Activated naive CD4-positive, alpha-beta T cell treated with anti-CD3 and anti-CD28 coated beads, Interleukin-2, amount 50 U/mL, for 72 hours (primary cell): ENCODE results near the gene TCF19. TPM values are rescaled to one million over a fixed set of nuclear protein-coding genes. Genes with fewer than 3 reads are reported as not detected.
A peak's percentile ranks its signal among the peaks of the same experiment; 100 is the strongest.

ENCODE experiments used
- ATAC-seq, 2 donors: fragments of 150-1000 bp; cut with Tn5 transposase; 2 replicates each; pipeline ENCODE4 v1.10.0; 2021; ENCODE audit warnings: mild to moderate bottlenecking in 2 of 2, moderate library complexity in 2 of 2
- DNase-seq, 2 donors: peaks; one replicate each; pipeline ENCODE4 v3.0.0; 2021 to 2022; ENCODE audit warnings: low spot score in 2 of 2
- H3K27ac Mint-ChIP-seq, 2 donors: one replicate each; pipeline ENCODE4 v1.8.0; 2022; ENCODE audit warnings: mild to moderate bottlenecking in 2 of 2, mixed read lengths in 2 of 2
- H3K36me3 Mint-ChIP-seq, 2 donors: one replicate each; pipeline ENCODE4 v1.8.0; 2022; ENCODE audit warnings: mixed read lengths in 2 of 2
- H3K9me3 Mint-ChIP-seq, 2 donors: one replicate each; pipeline ENCODE4 v1.8.0; 2022; ENCODE audit warnings: mixed read lengths in 2 of 2
- total RNA-seq, 2 donors: library from RNA; stranded (reverse); gene quantifications; one replicate each; pipeline ENCODE4 v1.2.3, GENCODE V29; 2022

Gene TCF19
- total RNA-seq, 2 donors from 2014 or later: 93.3 to 100 TPM

DNA sequence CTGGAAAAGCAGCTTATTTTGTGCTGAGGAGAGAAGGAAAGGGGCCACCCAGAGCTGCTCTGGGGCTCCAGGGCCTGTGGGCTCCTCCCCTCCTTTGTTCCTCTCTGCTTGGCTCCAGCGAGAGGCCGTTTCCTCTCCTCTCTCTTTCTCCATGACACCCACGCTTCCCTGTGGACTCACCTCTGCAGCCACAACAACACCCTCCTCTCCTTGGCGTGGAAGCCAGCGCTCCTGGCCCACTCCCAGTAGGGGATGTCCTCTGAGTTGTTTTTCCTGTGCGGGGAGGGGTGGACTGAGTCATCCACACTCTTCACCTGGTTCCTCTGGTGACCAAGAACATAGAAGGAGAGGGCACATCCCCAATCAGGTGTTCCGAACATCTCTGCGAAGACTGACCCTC, 33.2 kb upstream of the TCF19 start:
- DNase-seq (no peak), ATAC-seq (no peak)
- Mint-ChIP-seq H3K9me3 (no peaks in the 10 kb centered on the region), H3K27ac (no peak overlapping the region), H3K36me3 (no peaks in the 10 kb centered on the region)

DNA sequence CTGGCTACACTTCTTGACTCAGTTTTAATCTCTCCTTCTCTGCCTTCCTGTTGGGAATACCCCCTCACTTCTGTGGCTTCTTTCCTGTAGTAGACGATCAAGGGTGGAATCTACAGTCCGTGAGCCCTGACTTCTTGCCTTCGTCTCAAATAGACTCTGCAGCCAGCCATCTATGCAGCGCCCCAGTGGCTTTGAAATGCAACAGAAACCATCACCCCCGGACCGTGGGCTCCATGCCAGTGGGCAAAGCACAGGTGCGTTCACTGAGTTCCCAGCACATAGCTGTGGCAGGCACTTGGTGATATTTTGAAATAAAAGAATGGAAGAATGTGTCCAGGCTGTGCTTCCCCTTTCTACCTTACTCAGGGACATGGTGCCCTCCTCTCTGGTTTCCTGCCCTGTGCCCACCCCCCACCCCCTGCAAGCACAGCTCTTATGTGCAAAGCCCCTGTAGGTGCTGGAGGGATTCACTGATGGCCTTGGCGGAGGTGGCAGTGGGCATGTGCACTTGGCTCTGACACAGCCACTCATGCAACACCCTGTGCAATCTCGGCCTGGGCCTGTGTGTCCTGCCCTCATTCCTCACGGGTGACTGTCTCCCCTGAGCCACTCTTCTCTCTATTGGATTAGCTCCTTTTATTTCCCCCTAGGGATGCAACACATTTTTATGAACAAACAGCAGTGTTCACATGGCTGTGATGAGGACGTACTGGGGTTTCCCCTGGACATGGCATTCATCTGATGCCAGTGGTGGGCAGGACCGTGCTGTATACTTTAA, 32.6 kb upstream of the TCF19 start:
- no peak for DNase-seq
- no peak for ATAC-seq
- Mint-ChIP-seq H3K27ac (peak overlapping the region in 1 of 2 donors; percentile 9), H3K9me3 (no peaks in the 10 kb centered on the region), H3K36me3 (no peaks in the 10 kb centered on the region)

- H3K9me3 Mint-ChIP-seq: no peaks in the 10 kb centered on the region
- no peak for DNase-seq
- peak overlapping the region in 1 of 2 donors; percentile 29 for H3K27ac Mint-ChIP-seq
- no peaks in the 10 kb centered on the region for H3K36me3 Mint-ChIP-seq
- no peak for ATAC-seq
Observed at GRCh38 chr6:31126396-31127175, 31.8 kb upstream of the TCF19 start.

DNA sequence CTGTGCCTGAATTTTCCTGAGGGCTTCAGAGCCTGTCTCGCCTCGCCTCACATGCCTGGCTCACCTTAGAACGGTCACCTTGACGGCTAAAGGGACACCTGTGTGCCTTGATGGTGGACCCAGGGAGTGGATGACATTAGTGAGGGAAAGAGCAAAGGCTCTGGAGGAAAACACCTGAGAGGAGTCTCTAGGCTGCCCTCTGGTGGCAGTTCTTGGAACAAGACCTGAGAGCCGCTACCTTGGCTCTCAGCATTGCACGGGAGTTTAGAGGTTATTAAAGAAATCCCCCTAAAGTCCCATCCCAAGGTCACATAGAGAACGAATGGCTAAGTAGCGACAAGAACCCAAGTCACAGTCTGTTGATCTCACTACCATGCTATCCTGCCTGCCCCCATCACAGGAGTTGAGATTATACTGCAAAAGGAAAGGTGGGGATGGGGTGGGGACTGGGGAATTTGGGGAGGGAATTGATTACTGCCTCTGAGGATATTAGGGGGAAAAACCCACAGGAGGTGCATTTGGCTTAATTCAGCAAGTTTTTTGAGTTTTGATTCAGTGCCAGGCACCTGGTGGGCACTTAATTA, 30.2 kb upstream of the TCF19 start:
- no peaks in the 10 kb centered on the region for H3K9me3 Mint-ChIP-seq
- DNase-seq (peak; percentile 67 to 82), ATAC-seq (peak; percentile 73)
- no peak overlapping the region for H3K27ac Mint-ChIP-seq
- no peaks in the 10 kb centered on the region for H3K36me3 Mint-ChIP-seq

GRCh38 chr6:31129130-31129529, 29.3 kb upstream of the TCF19 start:
- Mint-ChIP-seq H3K9me3 (no peaks in the 10 kb centered on the region), H3K27ac (no peak overlapping the region), H3K36me3 (no peaks in the 10 kb centered on the region)
- ATAC-seq (no peak), DNase-seq (no peak)

GRCh38 chr6:31130751-31131150, 27.6 kb upstream of the TCF19 start:
- no peaks in the 10 kb centered on the region for H3K9me3 Mint-ChIP-seq
- ATAC-seq (no peak), DNase-seq (no peak)
- no peaks in the 10 kb centered on the region for H3K36me3 Mint-ChIP-seq
- no peak overlapping the region for H3K27ac Mint-ChIP-seq

DNA sequence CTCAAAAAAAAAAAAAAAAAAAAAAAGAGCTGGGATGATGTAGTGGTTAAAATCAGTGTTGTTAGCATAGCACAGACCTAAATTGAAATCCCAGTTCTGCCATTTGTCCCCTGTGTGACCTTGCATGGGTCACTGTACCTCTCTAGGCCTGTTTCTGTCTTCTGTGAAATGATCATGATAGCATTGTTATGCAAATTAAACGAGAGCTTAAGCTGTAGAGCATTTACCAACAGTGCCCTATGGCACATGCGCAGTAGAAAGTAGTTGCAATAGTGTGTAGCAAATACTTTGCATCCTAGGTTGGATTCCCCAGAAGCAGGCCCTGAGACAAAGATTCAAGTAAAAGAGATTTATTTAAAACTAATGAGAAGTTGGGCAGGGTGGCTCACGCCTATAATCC, 26.8 kb upstream of the TCF19 start:
- Mint-ChIP-seq H3K36me3 (no peaks in the 10 kb centered on the region), H3K27ac (no peak overlapping the region), H3K9me3 (no peaks in the 10 kb centered on the region)
- ATAC-seq: no peak
- no peak for DNase-seq

GRCh38 chr6:31132806-31133205, 25.6 kb upstream of the TCF19 start:
- Mint-ChIP-seq H3K27ac (no peak overlapping the region), H3K9me3 (no peaks in the 10 kb centered on the region), H3K36me3 (no peaks in the 10 kb centered on the region)
- DNase-seq: no peak
- no peak for ATAC-seq

- DNase-seq (no peak), ATAC-seq (no peak)
- Mint-ChIP-seq H3K27ac (no peak overlapping the region), H3K36me3 (no peaks in the 10 kb centered on the region), H3K9me3 (no peaks in the 10 kb centered on the region)
Observed at GRCh38 chr6:31135710-31136109, 22.7 kb upstream of the TCF19 start.

GRCh38 chr6:31138982-31139381, 19.4 kb upstream of the TCF19 start, which contains the start of gene PSORS1C2:
TSS of gene PSORS1C2 (minus strand) at chr6:31139066. CDS start at chr6:31139026, 40 bp downstream.
- ATAC-seq: no peak
- H3K36me3 Mint-ChIP-seq: no peaks in the 10 kb centered on the region
- peak within 1 kb of the TSS in 1 of 2 donors; percentile 86 for H3K27ac Mint-ChIP-seq
- no peaks in the 10 kb centered on the region for H3K9me3 Mint-ChIP-seq
- no peak for DNase-seq

DNA sequence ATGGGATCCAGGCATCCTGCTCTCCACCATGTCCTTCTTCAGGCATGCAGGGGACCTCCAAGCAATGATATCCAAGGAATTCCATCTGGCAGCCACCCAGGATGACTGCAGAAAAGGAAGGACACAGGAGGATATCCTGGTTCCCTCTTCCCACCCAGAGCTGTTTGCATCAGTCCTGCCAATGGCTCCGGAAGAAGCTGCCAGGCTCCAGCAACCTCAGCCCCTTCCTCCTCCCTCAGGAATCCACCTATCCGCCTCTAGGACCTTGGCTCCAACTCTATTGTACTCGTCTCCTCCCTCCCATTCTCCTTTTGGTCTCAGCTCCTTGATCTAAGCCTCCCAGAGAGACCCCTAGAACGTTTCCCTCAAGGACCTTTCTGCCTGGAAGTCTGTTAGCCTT, 18.8 kb upstream of the TCF19 start:
- ATAC-seq (no peak), DNase-seq (no peak)
- H3K9me3 Mint-ChIP-seq: no peaks in the 10 kb centered on the region
- no peaks in the 10 kb centered on the region for H3K36me3 Mint-ChIP-seq
- H3K27ac Mint-ChIP-seq: no peak overlapping the region

DNA sequence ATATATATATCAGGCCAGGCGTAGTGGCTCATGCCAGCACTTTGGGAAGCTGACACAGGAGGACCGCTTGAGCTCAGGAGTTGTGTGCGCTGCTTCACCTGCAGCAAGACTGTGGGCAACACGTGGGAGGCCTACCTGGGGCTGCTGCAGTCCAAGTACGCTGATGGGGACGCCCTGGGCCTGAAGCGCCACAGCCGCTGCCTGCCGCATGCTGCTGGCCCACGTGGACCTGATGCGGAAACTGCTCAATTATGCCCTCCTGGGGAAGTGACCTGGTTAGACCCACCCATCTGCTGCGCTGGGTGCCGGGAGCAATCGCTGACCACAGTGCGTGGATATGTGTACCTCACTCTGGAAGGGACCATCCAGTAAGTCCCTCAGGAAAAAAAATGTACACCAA, 17.7 kb upstream of the TCF19 start:
- DNase-seq (no peak), ATAC-seq (no peak)
- Mint-ChIP-seq H3K36me3 (no peaks in the 10 kb centered on the region), H3K27ac (no peak overlapping the region), H3K9me3 (no peaks in the 10 kb centered on the region)

DNA sequence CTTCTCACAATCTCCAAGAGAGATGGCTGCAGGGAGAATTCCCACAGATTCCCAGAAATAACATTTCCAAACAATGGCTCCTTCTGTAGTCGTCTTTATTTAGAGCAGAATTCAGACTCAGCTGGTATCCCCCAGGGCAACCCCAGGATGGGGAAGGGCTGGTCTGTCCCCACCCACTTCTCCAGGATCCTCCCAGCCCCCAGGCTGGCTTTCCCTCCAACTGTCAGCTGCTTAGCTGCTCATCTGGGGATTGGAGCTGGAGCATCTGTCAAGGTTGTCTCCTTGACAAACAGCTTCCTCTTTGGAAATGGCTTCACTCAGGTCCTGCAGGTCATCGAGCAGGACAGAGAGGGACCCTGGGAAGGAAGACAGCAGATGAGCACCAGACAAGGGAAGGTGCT, 16.0 kb upstream of the TCF19 start:
- Mint-ChIP-seq H3K9me3 (no peaks in the 10 kb centered on the region), H3K36me3 (no peaks in the 10 kb centered on the region), H3K27ac (peak overlapping the region in 1 of 2 donors; percentile 39)
- DNase-seq (no peak), ATAC-seq (no peak)

- H3K27ac Mint-ChIP-seq: peak overlapping the region in 1 of 2 donors; percentile 13
- H3K36me3 Mint-ChIP-seq: no peaks in the 10 kb centered on the region
- H3K9me3 Mint-ChIP-seq: no peaks in the 10 kb centered on the region
- DNase-seq (no peak), ATAC-seq (no peak)
Observed at GRCh38 chr6:31143148-31143547, 15.2 kb upstream of the TCF19 start.

DNA sequence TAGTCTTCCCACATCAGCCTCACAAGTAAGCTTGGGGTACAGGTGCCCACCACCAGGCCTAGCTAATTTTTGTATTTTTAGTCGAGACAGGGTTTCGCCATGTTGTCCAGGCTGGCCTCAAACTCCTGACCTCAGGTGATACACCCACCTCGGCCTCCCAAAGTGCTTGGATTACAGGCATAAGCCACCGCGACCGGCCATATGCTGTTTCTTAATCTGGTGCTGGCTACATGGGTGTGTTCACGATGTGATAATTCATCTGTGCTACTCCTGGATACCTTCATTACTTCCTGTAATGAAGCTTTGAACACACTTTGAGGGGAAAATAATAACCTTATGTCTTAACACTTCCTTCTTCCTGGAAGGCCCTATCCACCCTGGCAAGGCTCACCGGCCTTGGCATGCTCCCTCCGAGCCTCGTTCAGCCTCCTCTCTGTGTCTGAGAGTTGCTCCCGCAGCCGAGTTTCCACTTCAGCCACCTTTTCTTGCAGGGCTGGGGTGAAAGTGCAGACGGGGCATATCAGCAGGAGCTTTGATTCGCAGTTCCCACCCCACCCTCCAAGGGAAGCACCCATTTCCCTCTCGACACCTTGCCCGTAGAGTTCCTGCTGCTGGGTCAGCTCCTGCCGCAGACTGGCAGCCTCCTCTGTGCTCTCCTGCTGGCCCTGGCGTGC, 14.0 kb upstream of the TCF19 start:
- H3K9me3 Mint-ChIP-seq: no peaks in the 10 kb centered on the region
- no peak for ATAC-seq
- no peaks in the 10 kb centered on the region for H3K36me3 Mint-ChIP-seq
- no peak for DNase-seq
- no peak overlapping the region for H3K27ac Mint-ChIP-seq

- ATAC-seq (no peak), DNase-seq (no peak)
- no peaks in the 10 kb centered on the region for H3K9me3 Mint-ChIP-seq
- H3K27ac Mint-ChIP-seq: no peak overlapping the region
- no peaks in the 10 kb centered on the region for H3K36me3 Mint-ChIP-seq
Observed at GRCh38 chr6:31144970-31145340, 13.4 kb upstream of the TCF19 start.

DNA sequence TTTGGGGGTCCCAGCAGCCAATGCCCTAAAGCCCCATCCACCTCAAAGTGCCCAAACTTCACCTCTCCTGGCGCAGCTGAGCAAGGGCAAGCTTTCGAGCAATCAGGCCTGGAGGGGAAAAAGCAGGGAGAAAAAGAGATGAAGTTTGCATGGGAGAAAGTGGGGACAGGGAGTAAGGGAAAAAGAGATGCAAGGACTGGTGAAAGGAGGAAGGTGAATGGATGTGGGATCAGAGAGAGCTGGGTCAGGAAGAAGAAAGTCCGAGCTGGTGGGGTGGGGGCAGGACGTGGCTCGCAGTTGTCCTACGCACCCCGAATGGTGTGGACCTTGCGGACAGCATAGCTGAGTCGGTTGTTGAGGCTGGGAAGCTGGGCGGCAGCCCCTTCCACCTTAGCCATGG, 13.0 kb upstream of the TCF19 start:
- ATAC-seq (no peak), DNase-seq (no peak)
- Mint-ChIP-seq H3K27ac (no peak overlapping the region), H3K36me3 (no peaks in the 10 kb centered on the region), H3K9me3 (no peaks in the 10 kb centered on the region)
